ENCODE data around the gene CSGALNACT2.

Gene CSGALNACT2

DNA sequence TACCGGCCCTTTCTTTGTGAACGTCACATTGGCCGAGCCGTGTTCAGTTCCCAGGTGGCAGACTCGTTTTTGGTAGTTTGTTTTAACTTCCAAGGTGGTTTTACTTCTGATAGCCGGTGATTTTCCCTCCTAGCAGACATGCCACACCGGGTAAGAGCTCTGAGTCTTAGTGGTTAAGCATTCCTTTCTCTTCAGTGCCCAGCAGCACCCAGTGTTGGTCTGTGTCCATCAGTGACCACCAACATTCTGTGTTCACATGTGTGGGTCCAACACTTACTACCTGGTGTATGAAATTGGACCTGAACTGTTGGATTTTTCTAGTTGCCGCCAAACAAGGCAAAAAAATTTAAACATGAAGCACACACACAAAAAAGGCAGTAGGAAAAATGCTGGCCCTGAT, 9.9 kb upstream of the CSGALNACT2 start:
- no peaks in the 10 kb centered on the region for H3K36me3 ChIP-seq (ENCODE audit: low read length)
- H4K20me1 ChIP-seq (ENCODE audit: low read depth, low read length), result no peaks in the 10 kb centered on the region
- TF ChIP-seq CTCF (IDR thresholded peaks at IDR 0.05; ENCODE audit: insufficient read depth, low read length, poor library complexity, severe bottlenecking) (no peak), EZH2phosphoT487 (conservative IDR thresholded peaks at IDR 0.05; ENCODE audit: low read length) (no peak)
- no peak overlapping the region for H3K4me3 ChIP-seq (ENCODE audit: insufficient read depth, low read length, poor library complexity, severe bottlenecking)
- H3K27me3 ChIP-seq (ENCODE audit: low read length), result no peaks in the 10 kb centered on the region
- H3K4me2 ChIP-seq (ENCODE audit: low read depth, low read length, poor library complexity, severe bottlenecking), result no peak overlapping the region
- H3K9me3 ChIP-seq (ENCODE audit: insufficient read depth, low read length), result no peaks in the 10 kb centered on the region
- no peak overlapping the region for H3K27ac ChIP-seq (ENCODE audit: low read depth, low read length)
- no peaks in the 10 kb centered on the region for H3K9me2 ChIP-seq (replicated peaks; ENCODE audit: insufficient read depth, low read length)
- no peak overlapping the region for H2AFZ ChIP-seq (ENCODE audit: low read depth, low read length, severe bottlenecking)
- no peak overlapping the region for H3K9ac ChIP-seq (ENCODE audit: low read length)
- H3K79me2 ChIP-seq (ENCODE audit: insufficient read depth, low read length), result no peaks in the 10 kb centered on the region
- no peaks in the 10 kb centered on the region for H3F3A ChIP-seq (ENCODE audit: insufficient read depth)

- Histone ChIP-seq H3K9me2 (replicated peaks; ENCODE audit: insufficient read depth, low read length) (no peaks in the 10 kb centered on the region), H3K27me3 (ENCODE audit: low read length) (no peaks in the 10 kb centered on the region), H3K9ac (ENCODE audit: low read length) (no peak overlapping the region), H3K36me3 (ENCODE audit: low read length) (no peaks in the 10 kb centered on the region), H4K20me1 (ENCODE audit: low read depth, low read length) (no peaks in the 10 kb centered on the region), H3K79me2 (ENCODE audit: insufficient read depth, low read length) (no peaks in the 10 kb centered on the region), H2AFZ (ENCODE audit: low read depth, low read length, severe bottlenecking) (no peak overlapping the region), H3K27ac (ENCODE audit: low read depth, low read length) (no peak overlapping the region), H3F3A (ENCODE audit: insufficient read depth) (no peaks in the 10 kb centered on the region), H3K4me3 (ENCODE audit: insufficient read depth, low read length, poor library complexity, severe bottlenecking) (no peak overlapping the region), H3K9me3 (ENCODE audit: insufficient read depth, low read length) (no peaks in the 10 kb centered on the region), H3K4me2 (ENCODE audit: low read depth, low read length, poor library complexity, severe bottlenecking) (no peak overlapping the region)
- no peak for TF ChIP-seq EZH2phosphoT487 (conservative IDR thresholded peaks at IDR 0.05; ENCODE audit: low read length)
- no peak for TF ChIP-seq CTCF (IDR thresholded peaks at IDR 0.05; ENCODE audit: insufficient read depth, low read length, poor library complexity, severe bottlenecking)
Measured at GRCh38 chr10:43128958-43129706, 9.1 kb upstream of the CSGALNACT2 start.

DNA sequence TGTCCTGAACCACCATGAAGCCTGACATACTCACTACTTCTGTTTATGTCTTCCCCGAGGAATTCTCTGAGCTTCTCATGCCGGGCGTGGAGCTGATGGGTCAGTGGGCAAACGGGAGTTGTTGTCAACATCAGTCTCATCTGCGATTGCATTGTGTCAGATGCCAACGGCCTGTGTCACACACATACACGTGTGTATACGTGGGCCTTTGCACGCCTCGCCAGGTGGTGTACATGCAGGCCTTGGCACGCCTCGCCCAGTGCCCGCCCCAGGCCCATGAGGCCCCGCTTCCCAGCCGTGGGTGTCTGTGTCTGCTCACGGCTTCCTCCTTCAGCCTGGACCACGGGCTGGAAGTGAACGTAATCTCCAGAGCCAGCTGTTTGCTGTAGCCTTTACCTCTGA, 7.5 kb upstream of the CSGALNACT2 start:
- no peaks in the 10 kb centered on the region for H4K20me1 ChIP-seq (ENCODE audit: low read depth, low read length)
- no peak overlapping the region for H3K9ac ChIP-seq (ENCODE audit: low read length)

More for the DNA sequence above, 7.5 kb upstream of the CSGALNACT2 start:
- H3K9me3 ChIP-seq (ENCODE audit: insufficient read depth, low read length), result no peaks in the 10 kb centered on the region
- H3K27me3 ChIP-seq (ENCODE audit: low read length), result no peaks in the 10 kb centered on the region
- H3K79me2 ChIP-seq (ENCODE audit: insufficient read depth, low read length), result no peaks in the 10 kb centered on the region
- no peak overlapping the region for H2AFZ ChIP-seq (ENCODE audit: low read depth, low read length, severe bottlenecking)
- no peak overlapping the region for H3K27ac ChIP-seq (ENCODE audit: low read depth, low read length)
- H3K4me3 ChIP-seq (ENCODE audit: insufficient read depth, low read length, poor library complexity, severe bottlenecking), result no peak overlapping the region
- H3K4me2 ChIP-seq (ENCODE audit: low read depth, low read length, poor library complexity, severe bottlenecking), result no peak overlapping the region
- no peaks in the 10 kb centered on the region for H3K9me2 ChIP-seq (replicated peaks; ENCODE audit: insufficient read depth, low read length)
- H3F3A ChIP-seq (ENCODE audit: insufficient read depth), result no peaks in the 10 kb centered on the region
- H3K36me3 ChIP-seq (ENCODE audit: low read length), result no peaks in the 10 kb centered on the region
- no peak for TF ChIP-seq EZH2phosphoT487 (conservative IDR thresholded peaks at IDR 0.05; ENCODE audit: low read length)
- TF ChIP-seq CTCF (IDR thresholded peaks at IDR 0.05; ENCODE audit: insufficient read depth, low read length, poor library complexity, severe bottlenecking), result no peak

Measured in SU-DHL-6 (cell line).